H9 (cell line): ENCODE results near the gene TMEM181. TPM values are rescaled to one million over a fixed set of nuclear protein-coding genes. Genes with fewer than 3 reads are reported as not detected.

Experiments
- DNase-seq: peaks from one replicate; pipeline ENCODE4 v3.0.0-alpha.2; 2017
- H2AFZ ChIP-seq: one replicate; pipeline ENCODE4 v1.6.1; 2013; ENCODE audit warnings: mild to moderate bottlenecking, low read length, control low read depth, moderate library complexity
- H2AK5ac ChIP-seq: 2 replicates; pipeline ENCODE4 v1.6.1; 2013; ENCODE audit warnings: low read length, control low read depth, mixed read lengths; ENCODE audit not compliant: insufficient read length
- H2BK120ac ChIP-seq: one replicate; pipeline ENCODE4 v1.6.1; 2013; ENCODE audit warnings: low read depth, mild to moderate bottlenecking, low read length, control low read depth, inconsistent platforms; ENCODE audit not compliant: poor library complexity, severe bottlenecking
- H2BK12ac ChIP-seq: 2 replicates; pipeline ENCODE4 v1.6.1; 2013; ENCODE audit warnings: low read length, control low read depth, mixed read lengths, low read depth; ENCODE audit not compliant: insufficient read length
- H2BK15ac ChIP-seq: 2 replicates; pipeline ENCODE4 v1.6.1; 2013; ENCODE audit warnings: low read depth, low read length, control low read depth
- H2BK20ac ChIP-seq: one replicate; pipeline ENCODE4 v1.6.1; 2013; ENCODE audit warnings: low read depth, mild to moderate bottlenecking, low read length, control low read depth, inconsistent platforms; ENCODE audit not compliant: poor library complexity, severe bottlenecking
- H2BK5ac ChIP-seq: 2 replicates; pipeline ENCODE4 v1.6.1; 2013; ENCODE audit warnings: low read length, control low read depth, mixed read lengths; ENCODE audit not compliant: insufficient read length
- H3K14ac ChIP-seq: 2 replicates; pipeline ENCODE4 v1.6.1; 2013; ENCODE audit warnings: low read length, control low read depth; ENCODE audit not compliant: insufficient read depth
- H3K18ac ChIP-seq: 2 replicates; pipeline ENCODE4 v1.6.1; 2013; ENCODE audit warnings: low read depth, mild to moderate bottlenecking, mixed read lengths, low read length, control low read depth; ENCODE audit not compliant: insufficient read length
- H3K23ac ChIP-seq: 2 replicates; pipeline ENCODE4 v1.6.1; 2013; ENCODE audit warnings: low read length, control low read depth, mixed read lengths, low read depth; ENCODE audit not compliant: insufficient read length
- H3K23me2 ChIP-seq: 2 replicates; pipeline ENCODE4 v1.6.1; 2013; ENCODE audit warnings: low read depth, mild to moderate bottlenecking, mixed read lengths, low read length, control low read depth; ENCODE audit not compliant: insufficient read length, poor library complexity, severe bottlenecking
- H3K27ac ChIP-seq: 2 replicates; pipeline ENCODE4 v1.5.1; 2013; ENCODE audit warnings: low read length, control low read depth, mixed read lengths, low read depth; ENCODE audit not compliant: insufficient read length
- H3K27me3 ChIP-seq: 2 replicates; pipeline ENCODE4 v1.6.1; 2013; ENCODE audit warnings: low read length, control low read depth, inconsistent platforms; ENCODE audit not compliant: insufficient read depth
- H3K4ac ChIP-seq: 2 replicates; pipeline ENCODE4 v1.6.1; 2013; ENCODE audit warnings: low read depth, mild to moderate bottlenecking, control low read depth, inconsistent platforms, low read length, moderate library complexity
- H3K4me1 ChIP-seq: 2 replicates; pipeline ENCODE4 v1.6.1; 2013; ENCODE audit warnings: low read length, control low read depth, inconsistent platforms; ENCODE audit not compliant: insufficient read depth
- H3K4me2 ChIP-seq: 2 replicates; pipeline ENCODE4 v1.6.1; 2013; ENCODE audit warnings: low read length, control low read depth, mixed read lengths; ENCODE audit not compliant: insufficient read length, insufficient read depth
- H3K56ac ChIP-seq: 2 replicates; pipeline ENCODE4 v1.6.1; 2013; ENCODE audit warnings: low read depth, mild to moderate bottlenecking, mixed read lengths, low read length, control low read depth; ENCODE audit not compliant: insufficient read length
- H3K79me1 ChIP-seq: 2 replicates; pipeline ENCODE4 v1.6.1; 2013; ENCODE audit warnings: low read depth, mild to moderate bottlenecking, moderate library complexity, low read length, control low read depth, inconsistent platforms; ENCODE audit not compliant: insufficient read depth, poor library complexity, severe bottlenecking
- H3K79me2 ChIP-seq: 2 replicates; pipeline ENCODE4 v1.6.1; 2013; ENCODE audit warnings: low read length, control low read depth, inconsistent platforms; ENCODE audit not compliant: insufficient read depth
- H3K9ac ChIP-seq: 2 replicates; pipeline ENCODE4 v1.6.1; 2013; ENCODE audit warnings: low read length, control low read depth, mixed read lengths; ENCODE audit not compliant: insufficient read length; ENCODE audit errors: extremely low read depth
- H3K9me3 ChIP-seq: one replicate; pipeline ENCODE4 v1.6.1; 2013; ENCODE audit warnings: low read depth, low read length, inconsistent platforms; ENCODE audit not compliant: control insufficient read depth
- H3T11ph ChIP-seq: one replicate; pipeline ENCODE4 v1.6.1; 2013; ENCODE audit warnings: mild to moderate bottlenecking, low read length, control low read depth, inconsistent platforms
- H4K20me1 ChIP-seq: one replicate; pipeline ENCODE4 v1.6.1; 2013; ENCODE audit not compliant: control insufficient read depth, insufficient read length, insufficient read depth
- H4K5ac ChIP-seq: 2 replicates; pipeline ENCODE4 v1.6.1; 2013; ENCODE audit warnings: low read depth, mild to moderate bottlenecking, mixed read lengths, low read length, control low read depth; ENCODE audit not compliant: insufficient read length
- H4K8ac ChIP-seq: replicated peaks from 2 replicates; pipeline ENCODE4 v1.6.1; 2013; ENCODE audit warnings: low read length, control low read depth, mixed read lengths, low read depth; ENCODE audit not compliant: insufficient read length
- H4K91ac ChIP-seq: 2 replicates; pipeline ENCODE4 v1.6.1; 2013; ENCODE audit warnings: low read depth, mild to moderate bottlenecking, moderate library complexity, mixed read lengths, low read length, control low read depth; ENCODE audit not compliant: insufficient read length
- H3K27ac Mint-ChIP-seq, 3 experiments: 2 replicates in 2 of 3; 3 replicates in 1 of 3; pipeline ENCODE4 v1.8.0; 2020 to 2021; ENCODE audit warnings: mixed read lengths in 3 of 3, mild to moderate bottlenecking in 1 of 3, moderate library complexity in 1 of 3
- H3K27me3 Mint-ChIP-seq: 2 replicates; pipeline ENCODE4 v1.8.0; 2021; ENCODE audit warnings: low read depth, mild to moderate bottlenecking, moderate library complexity, mixed read lengths
- H3K36me3 Mint-ChIP-seq, 3 experiments: 2 replicates in 2 of 3; 3 replicates in 1 of 3; pipeline ENCODE4 v1.8.0; 2020 to 2021; ENCODE audit warnings: low read depth in 3 of 3, mixed read lengths in 3 of 3; ENCODE audit not compliant: insufficient read depth in 1 of 3
- H3K4me1 Mint-ChIP-seq, 2 experiments: 2 replicates each; pipeline ENCODE4 v1.8.0; 2020; ENCODE audit warnings: mixed read lengths in 2 of 2
- H3K4me3 Mint-ChIP-seq, 2 experiments: 2 replicates in 1 of 2; 3 replicates in 1 of 2; pipeline ENCODE4 v1.8.0; 2020 to 2021; ENCODE audit warnings: mild to moderate bottlenecking in 2 of 2, mixed read lengths in 2 of 2, moderate library complexity in 1 of 2
- H3K9me3 Mint-ChIP-seq, 2 experiments: 2 replicates in 1 of 2; 3 replicates in 1 of 2; pipeline ENCODE4 v1.8.0; 2020; ENCODE audit warnings: mild to moderate bottlenecking in 2 of 2, mixed read lengths in 2 of 2, moderate library complexity in 1 of 2
- CTCF ChIP-seq: fragments of 200-600 bp; sonication (generic); conservative IDR thresholded peaks from 3 replicates; pipeline ENCODE4 v1.8.0; 2021; ENCODE audit warnings: antibody characterized with exemption, mild to moderate bottlenecking
- WGBS: extraction: QIAGEN DNeasy Blood & Tissue Kit; methylation state at CpG from one replicate; pipeline ENCODE4 v1.1.7; 2013; ENCODE audit warnings: missing lambda C conversion rate, low lambda C conversion rate, mixed read lengths; ENCODE audit not compliant: insufficient read length; ENCODE audit errors: extremely low coverage; 5-methylcytosine and 5-hydroxymethylcytosine counted together
- total RNA-seq: library from RNA; stranded (reverse); gene quantifications from 2 replicates; pipeline ENCODE4 v1.2.1, GENCODE V29; 2021

TMEM181 gene
- total RNA-seq, 1 experiment from 2014 or later: 24.4 TPM

- no peak for DNase-seq
- Histone ChIP-seq H3K4ac (no peak overlapping the region), H3K23ac (no peak overlapping the region), H2BK120ac (no peak overlapping the region), H3K4me2 (no peak overlapping the region), H4K8ac (no peak overlapping the region), H4K5ac (no peak overlapping the region), H3K79me1 (peaks cover 3% of the 10 kb centered on the region), H2BK15ac (no peak overlapping the region), H3K14ac (no peak overlapping the region), H3K56ac (no peak overlapping the region), H2BK12ac (no peak overlapping the region), H4K20me1 (no peaks in the 10 kb centered on the region), H2AK5ac (no peak overlapping the region), H2BK20ac (no peak overlapping the region), H2AFZ (no peak overlapping the region), H3K79me2 (peaks cover 36% of the 10 kb centered on the region; the same call in 1 of the 2 replicates), H3K4me1 (peaks cover 4% of the 10 kb centered on the region; the same call in 1 of the 2 replicates), H3K18ac (no peak overlapping the region), H4K91ac (no peak overlapping the region), H2BK5ac (no peak overlapping the region), H3T11ph (no peak overlapping the region), H3K27me3 (no peaks in the 10 kb centered on the region), H3K9me3 (no peaks in the 10 kb centered on the region), H3K27ac (no peak overlapping the region), H3K23me2 (no peaks in the 10 kb centered on the region), H3K9ac (no peak overlapping the region)
- no peak for TF ChIP-seq CTCF
- no peaks in the 10 kb centered on the region for H3K9me3 Mint-ChIP-seq
- WGBS: no CpG with 5 or more reads among the region's 9 CpGs
- peaks cover 43 to 55% of the 10 kb centered on the region in 2 experiments for H3K4me1 Mint-ChIP-seq
- peak overlapping the region in 2 of 3 experiments; percentile 13 to 90; a peak in 4 of 7 replicates for H3K27ac Mint-ChIP-seq
- no peak overlapping the region for H3K4me3 Mint-ChIP-seq
- H3K36me3 Mint-ChIP-seq: peaks cover 0 to 6% (median 0%) of the 10 kb centered on the region in 3 experiments; a peak in 3 of 7 replicates
- no peaks in the 10 kb centered on the region for H3K27me3 Mint-ChIP-seq
Measured at GRCh38 chr6:158565122-158565429, 5.2 kb downstream of the TMEM181 start.
